ENCODE measurements around the gene PSAPL1. TPM values are rescaled to one million over a fixed set of nuclear protein-coding genes. Genes with fewer than 3 reads are reported as not detected.

The PSAPL1 gene
- total and polyA plus RNA-seq, 2 of the 8 experiments (the other 6 are each of a cell fraction or from before 2014, with no cell fraction given), result 0.03 TPM; not detected in 1

DNA sequence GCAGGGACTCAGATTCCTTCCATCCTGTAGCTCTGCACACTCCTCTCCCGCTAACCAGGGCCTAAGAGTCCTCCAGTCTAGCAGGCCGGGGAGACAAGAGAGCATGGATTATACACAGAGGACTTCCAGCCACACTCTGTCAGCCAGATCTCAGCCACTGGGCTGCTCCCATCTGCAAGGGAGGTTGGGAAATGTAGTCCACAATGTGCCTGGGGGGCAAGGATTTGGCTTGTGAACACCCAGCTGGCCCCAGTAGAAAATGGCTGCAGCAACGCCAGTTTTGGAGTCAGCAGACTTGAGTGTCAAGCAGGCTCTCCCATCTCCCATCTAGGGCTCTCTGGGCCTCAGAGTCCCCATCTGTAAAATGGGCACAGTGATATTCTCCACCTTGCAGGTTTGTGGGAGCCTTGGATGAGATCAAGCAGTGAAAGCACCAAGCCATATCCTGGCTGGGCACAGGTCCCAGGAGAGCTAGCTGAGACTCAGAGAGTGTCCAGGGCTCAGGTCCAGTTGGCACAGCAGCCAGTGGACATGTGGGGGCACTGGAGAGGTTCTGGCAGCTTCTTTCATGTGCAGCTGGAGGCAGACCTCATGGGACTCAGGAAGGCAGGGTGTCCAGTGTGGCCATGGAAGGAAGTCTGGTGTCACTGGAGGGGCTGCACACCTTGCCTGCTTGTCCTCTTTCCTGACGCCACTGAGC is 14.6 kb downstream of the PSAPL1 start:
- Histone ChIP-seq H2BK5ac (ENCODE audit: low read depth, low read length) (no peak overlapping the region), H3K23ac (ENCODE audit: insufficient read length) (no peak overlapping the region), H3K27me3 (replicated peaks in 1 of 4; ENCODE audit: control insufficient read depth in 3 of 4, extremely low read depth in 1 of 4, insufficient read depth in 3 of 4, low read length in 3 of 4) (peaks cover 11 to 31% (median 27%) of the 10 kb centered on the region in 4 experiments), H3K79me2 (ENCODE audit: control insufficient read depth in 1 of 2, insufficient read depth in 2 of 2, low read length in 2 of 2) (no peaks in the 10 kb centered on the region), H3K9ac (replicated peaks in 1 of 4; ENCODE audit: extremely low read depth in 1 of 4, low read depth in 3 of 4, low read length in 3 of 4) (no peak overlapping the region; a peak in 1 of 7 replicates), H3K4me2 (ENCODE audit: insufficient read depth in 1 of 2, low read depth in 2 of 2, low read length in 2 of 2) (no peak overlapping the region), H3K27ac (ENCODE audit: low read depth, low read length) (no peak overlapping the region), H2BK12ac (ENCODE audit: low read depth, low read length) (no peak overlapping the region), H4K20me1 (replicated peaks in 1 of 2; ENCODE audit: control insufficient read depth in 1 of 2, insufficient read depth in 2 of 2, low read length in 2 of 2) (peaks cover 0 to 10% of the 10 kb centered on the region in 2 experiments), H3K18ac (ENCODE audit: extremely low read depth, low read length) (no peak overlapping the region), H4K8ac (ENCODE audit: extremely low read depth, insufficient read depth, low read length) (no peak overlapping the region), H3K36me3 (ENCODE audit: control insufficient read depth in 2 of 4, insufficient read depth in 4 of 4, low read length in 3 of 4) (no peaks in the 10 kb centered on the region; a peak in 1 of 8 replicates), H2AFZ (ENCODE audit: low read length) (no peak overlapping the region), H2AK5ac (ENCODE audit: low read depth, low read length) (no peak overlapping the region), H3K23me2 (ENCODE audit: low read depth, low read length) (peaks cover 5% of the 10 kb centered on the region; the same call in 1 of the 2 replicates), H4K5ac (ENCODE audit: insufficient read length, low read depth, low read length) (no peak overlapping the region), H3K56ac (replicated peaks; ENCODE audit: insufficient read length, low read depth, low read length) (no peak overlapping the region), H4K91ac (replicated peaks; ENCODE audit: insufficient read length, low read length) (no peak overlapping the region), H3K14ac (ENCODE audit: insufficient read length) (no peak overlapping the region), H2BK20ac (ENCODE audit: low read length) (no peak overlapping the region), H3K79me1 (ENCODE audit: low read depth, low read length) (no peaks in the 10 kb centered on the region), H3K4me3 (ENCODE audit: extremely low read depth in 1 of 4, insufficient read depth in 2 of 4, low read depth in 3 of 4, low read length in 4 of 4) (no peak overlapping the region), H3K9me3 (ENCODE audit: insufficient read depth in 2 of 2, low read depth in 1 of 2, low read length in 1 of 2) (peaks cover 7 to 8% of the 10 kb centered on the region in 2 experiments; a peak in 1 of 4 replicates), H2BK120ac (replicated peaks; ENCODE audit: low read depth, low read length) (no peak overlapping the region), H3K4ac (replicated peaks; ENCODE audit: insufficient read length, low read depth, low read length) (no peak overlapping the region), H2BK15ac (ENCODE audit: low read length) (no peak overlapping the region), H3K4me1 (replicated peaks in 1 of 4; ENCODE audit: control insufficient read depth in 3 of 4, insufficient read depth in 4 of 4, low read length in 3 of 4) (peaks cover 0 to 6% (median 5%) of the 10 kb centered on the region in 4 experiments; a peak in 4 of 7 replicates)
- FAIRE-seq, result no peak
- CTCF ChIA-PET (ENCODE audit: partially characterized antibody), result no interaction called here
- POLR2A ChIA-PET (ENCODE audit: partially characterized antibody), result no interaction called here
- DNase-seq (ENCODE audit: low read depth in 1 of 2, low spot score in 2 of 2), result peak in 1 of 2 experiments; percentile 34
- WGBS, 2 experiments (ENCODE audit: extremely low coverage in 1 of 2, insufficient coverage in 1 of 2, insufficient read length in 1 of 2, insufficient replicate concordance in 2 of 2, low coverage in 1 of 2, low lambda C conversion rate in 2 of 2, missing lambda C conversion rate in 1 of 2), result 62% methylated on average over 4 of the region's 4 CpGs; no CpG with 5 or more reads in 1 of the 2 experiments
- TF ChIP-seq KDM1A (IDR thresholded peaks at IDR 0.05; ENCODE audit: borderline replicate concordance, low read length), result peak; percentile 54; the same call in 1 of the 2 replicates

Measured in H1 (cell line).